GM10266 (cell line): ENCODE results near the gene TRAIP.

Experiments used
- DNase-seq: peaks from one replicate; pipeline ENCODE4 v3.0.0; 2012; ENCODE audit errors: extremely low spot score
- CTCF ChIP-seq: IDR thresholded peaks from 2 replicates; pipeline ENCODE4 v1.5.1; 2012; ENCODE audit warnings: mild to moderate bottlenecking, low read depth; ENCODE audit not compliant: control insufficient read depth, insufficient read depth; ENCODE audit errors: missing control alignments

The TRAIP gene

DNA sequence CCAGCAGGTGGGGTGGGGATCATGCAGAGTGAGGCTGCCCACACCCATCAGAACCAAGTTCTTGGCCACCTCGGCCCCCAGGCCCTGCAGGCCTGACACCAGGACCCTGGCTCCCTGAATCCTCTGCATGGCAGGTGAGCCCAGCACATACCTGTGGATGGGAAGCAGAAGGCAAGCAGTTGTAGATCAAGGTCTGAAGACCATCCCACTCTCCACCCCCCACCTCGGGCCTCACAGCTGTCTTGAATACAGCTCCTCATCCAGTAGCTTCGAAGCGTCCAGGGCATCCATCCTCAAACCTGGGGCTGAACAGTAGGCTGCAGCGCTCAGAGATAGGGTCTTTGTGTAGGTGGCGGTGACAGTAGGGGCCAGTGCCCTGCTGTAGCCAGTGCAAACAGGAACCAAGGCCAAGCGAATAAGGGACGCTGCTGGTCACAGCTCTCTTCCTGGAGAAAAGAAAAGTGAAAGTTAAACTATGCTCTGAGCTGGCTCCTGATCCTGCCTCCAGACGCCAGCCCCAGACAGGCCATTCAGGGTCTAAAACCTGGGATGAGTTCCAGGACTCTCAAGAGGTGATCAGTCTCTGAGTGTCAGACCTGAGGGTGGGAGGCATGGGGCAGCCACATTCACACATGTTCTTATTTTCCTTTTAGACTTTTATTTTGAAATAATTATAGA is 42.7 kb downstream of the TRAIP start, which contains the start of gene UBA7:
TSS of gene UBA7 (minus strand) at position 457 of the 678 bp plus-strand sequence. CDS start at position 291, 166 bp downstream.
- TF ChIP-seq CTCF: no peak
- peak; percentile 75 for DNase-seq

GRCh38 chr3:49812916-49813496 is 43.4 kb downstream of the TRAIP start:
- DNase-seq: no peak
- TF ChIP-seq CTCF: no peak

DNA sequence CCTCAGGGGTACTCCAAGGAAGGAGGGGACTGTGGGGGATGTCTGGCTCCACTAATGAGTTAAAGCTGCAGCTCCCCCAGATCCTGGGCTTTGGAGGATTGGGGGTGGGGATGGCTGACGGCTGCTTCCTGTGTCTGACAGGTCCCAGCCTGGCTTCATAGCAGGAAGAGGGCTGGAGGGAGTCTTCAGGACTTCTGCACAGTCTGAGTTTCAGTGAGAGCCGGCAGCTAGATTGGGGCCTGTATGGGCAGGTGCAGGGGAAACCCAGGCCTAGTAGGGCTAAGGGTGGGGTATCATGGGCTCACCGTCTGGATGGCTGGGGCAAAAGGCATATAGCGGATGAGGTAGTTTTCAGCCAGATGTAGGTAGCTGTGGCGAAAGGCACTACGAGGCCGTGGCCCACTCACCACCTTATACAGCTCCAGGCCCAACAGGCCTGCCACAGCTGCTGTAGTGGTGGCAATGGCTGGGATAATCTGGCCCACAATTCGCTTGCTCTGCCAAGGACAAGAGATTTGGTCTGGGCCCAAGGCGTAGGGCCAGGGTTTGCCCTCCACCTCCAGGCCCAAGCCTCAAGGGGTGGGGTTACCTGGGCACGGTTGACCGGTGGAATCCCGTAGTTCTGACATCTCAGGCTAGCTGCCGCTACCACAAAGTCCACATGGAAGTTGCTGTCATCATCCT is 48.8 kb downstream of the TRAIP start:
- no peak for DNase-seq
- no peak for TF ChIP-seq CTCF

- DNase-seq: no peak
- TF ChIP-seq CTCF: no peak
Observed at GRCh38 chr3:49806850-49807249, 49.5 kb downstream of the TRAIP start.

DNA sequence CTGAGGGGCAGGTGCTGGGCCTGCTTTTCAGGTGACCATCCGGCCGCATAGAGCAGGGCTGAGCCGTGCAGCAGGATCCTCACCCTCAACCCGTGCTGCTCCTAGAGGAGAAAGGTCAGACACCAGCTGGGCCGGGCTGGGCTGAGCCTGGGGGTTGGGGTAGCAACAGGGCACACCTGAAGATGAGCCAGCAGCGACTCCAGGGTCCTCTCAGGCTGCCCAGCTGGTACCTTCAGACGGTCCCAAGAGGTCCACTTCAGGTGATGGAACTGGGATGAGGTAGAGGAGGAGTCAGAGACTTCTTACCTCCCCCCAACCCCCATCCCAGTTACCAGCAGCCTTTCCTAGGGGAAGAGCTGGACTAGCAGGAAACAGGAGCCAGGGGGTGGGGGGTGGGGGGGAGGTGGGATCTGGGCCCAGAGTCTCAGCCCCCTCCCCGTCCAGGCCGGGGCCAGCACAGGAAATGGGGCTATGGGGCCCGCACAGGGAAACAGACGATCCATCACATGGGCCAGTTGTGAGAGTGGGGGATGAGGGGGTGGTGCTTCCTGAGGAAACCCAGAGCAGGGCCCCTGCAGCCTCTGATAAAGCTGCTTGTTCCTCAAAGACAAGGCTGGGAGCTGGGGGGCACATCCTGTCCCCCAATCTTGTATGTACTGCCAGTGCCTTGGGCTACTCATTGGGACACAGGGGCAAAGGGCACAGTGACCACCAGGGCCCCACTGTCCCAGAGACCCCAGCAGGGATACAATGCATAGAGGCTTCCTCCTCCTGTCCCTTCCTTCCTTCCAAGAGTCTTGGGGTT is 50.3 kb downstream of the TRAIP start:
- no peak for TF ChIP-seq CTCF
- DNase-seq: peak; percentile 70

DNA sequence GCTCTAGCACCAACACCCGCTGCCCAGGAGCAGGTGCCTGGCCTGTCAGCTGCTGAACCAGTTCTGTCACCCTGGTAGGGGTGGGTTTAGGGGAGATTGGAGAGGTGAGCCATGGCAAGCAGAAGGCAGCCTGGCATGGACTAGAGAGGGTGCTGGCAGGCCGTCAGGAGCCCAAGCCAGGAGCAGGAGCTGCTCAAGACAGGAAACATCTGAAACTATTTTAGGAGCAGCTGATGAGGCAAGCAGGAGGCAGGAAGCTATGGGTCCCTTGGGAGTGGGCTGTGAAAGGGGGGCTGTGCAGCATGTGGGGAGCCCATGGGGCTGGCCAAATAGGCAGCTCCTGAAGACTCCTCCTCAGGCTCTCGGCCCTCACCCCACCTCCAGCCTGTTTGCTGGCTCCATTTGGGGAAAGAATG is 51.0 kb downstream of the TRAIP start:
- DNase-seq: no peak
- no peak for TF ChIP-seq CTCF
